HG03175 (cell line): Measurements from ENCODE around the gene TRAF3IP1.
"Not testable (repeated sequence)": the region's sequence is repeated elsewhere in the genome, so short reads cannot be mapped to it uniquely, and the experiment has no call there.

Experiments used
- ATAC-seq: cut with Tn5 transposase; IDR thresholded peaks from one replicate; pipeline ENCODE4 v1.9.1; 2021; ENCODE audit warnings: mild to moderate bottlenecking, moderate library complexity; ENCODE audit not compliant: unreplicated experiment

Gene TRAF3IP1

GRCh38 chr2:238405217-238405555, 84.9 kb downstream of the TRAF3IP1 start:
- not testable (repeated sequence) for ATAC-seq

GRCh38 chr2:238406221-238406997, 86.1 kb downstream of the TRAF3IP1 start:
- no peak for ATAC-seq

- ATAC-seq = no peak
Measured at GRCh38 chr2:238406998-238407285, 86.6 kb downstream of the TRAF3IP1 start.

- ATAC-seq = no peak
Measured at GRCh38 chr2:238407566-238407965, 87.2 kb downstream of the TRAF3IP1 start.

- no peak for ATAC-seq
Measured at GRCh38 chr2:238408615-238409340, 88.5 kb downstream of the TRAF3IP1 start.

- ATAC-seq = no peak
Measured at GRCh38 chr2:238409341-238410199, 89.3 kb downstream of the TRAF3IP1 start.

- ATAC-seq = no peak
Measured at GRCh38 chr2:238412067-238412767, 91.9 kb downstream of the TRAF3IP1 start.

- no peak for ATAC-seq
Measured at GRCh38 chr2:238413368-238413767, 93.0 kb downstream of the TRAF3IP1 start.

GRCh38 chr2:238415036-238415764, 94.9 kb downstream of the TRAF3IP1 start:
- ATAC-seq = no peak

- no peak for ATAC-seq
Measured at GRCh38 chr2:238415893-238416292, 95.6 kb downstream of the TRAF3IP1 start.

GRCh38 chr2:238418196-238418998, 98.1 kb downstream of the TRAF3IP1 start:
- no peak for ATAC-seq

- no peak for ATAC-seq
Measured at GRCh38 chr2:238418999-238419546, 98.8 kb downstream of the TRAF3IP1 start.

- no peak for ATAC-seq
Measured at GRCh38 chr2:238420442-238420841, 100.1 kb downstream of the TRAF3IP1 start.

GRCh38 chr2:238420878-238421694, 100.8 kb downstream of the TRAF3IP1 start:
- no peak for ATAC-seq

- no peak for ATAC-seq
Measured at GRCh38 chr2:238421695-238422035, 101.3 kb downstream of the TRAF3IP1 start.

- no peak for ATAC-seq
Measured at GRCh38 chr2:238422285-238422684, 102.0 kb downstream of the TRAF3IP1 start.

- ATAC-seq = no peak
Measured at GRCh38 chr2:238422940-238423339, 102.6 kb downstream of the TRAF3IP1 start.

GRCh38 chr2:238423561-238424312, 103.4 kb downstream of the TRAF3IP1 start:
- no peak for ATAC-seq
